Measurements from ENCODE around the gene LTBP1. TPM values are rescaled to one million over a fixed set of nuclear protein-coding genes. Genes with fewer than 3 reads are reported as not detected.
"Not testable (repeated sequence)": the region's sequence is repeated elsewhere in the genome, so short reads cannot be mapped to it uniquely, and the experiment has no call there.

The LTBP1 gene
- total RNA-seq, 2 experiments from 2014 or later = 0.37 to 0.50 TPM

- Mint-ChIP-seq H3K27ac (no peak overlapping the region), H3K27me3 (peaks cover 19% of the 10 kb centered on the region), H3K4me3 (no peak overlapping the region), H3K9me3 (ENCODE audit: low read depth) (no peaks in the 10 kb centered on the region), H3K4me1 (no peaks in the 10 kb centered on the region), H3K36me3 (no peaks in the 10 kb centered on the region)
- ATAC-seq = no peak
- CTCF ChIA-PET = interaction anchor here (1.5 kb wide), 1 partner anchor 269 kb away, joined by 3 read pairs; no protein-coding TSS in a partner anchor
- DNase-seq = no peak
These were observed 88.0 kb downstream of the LTBP1 start for GRCh38 chr2:33034784-33035183.

GRCh38 chr2:33038230-33038629 is 91.5 kb downstream of the LTBP1 start:
- DNase-seq = no peak
- ATAC-seq = no peak
- Mint-ChIP-seq H3K9me3 (ENCODE audit: low read depth) (no peaks in the 10 kb centered on the region), H3K27me3 (peaks cover 9% of the 10 kb centered on the region), H3K4me3 (no peak overlapping the region), H3K36me3 (no peaks in the 10 kb centered on the region), H3K4me1 (no peaks in the 10 kb centered on the region), H3K27ac (no peak overlapping the region)
- CTCF ChIA-PET = no interaction called here

DNA sequence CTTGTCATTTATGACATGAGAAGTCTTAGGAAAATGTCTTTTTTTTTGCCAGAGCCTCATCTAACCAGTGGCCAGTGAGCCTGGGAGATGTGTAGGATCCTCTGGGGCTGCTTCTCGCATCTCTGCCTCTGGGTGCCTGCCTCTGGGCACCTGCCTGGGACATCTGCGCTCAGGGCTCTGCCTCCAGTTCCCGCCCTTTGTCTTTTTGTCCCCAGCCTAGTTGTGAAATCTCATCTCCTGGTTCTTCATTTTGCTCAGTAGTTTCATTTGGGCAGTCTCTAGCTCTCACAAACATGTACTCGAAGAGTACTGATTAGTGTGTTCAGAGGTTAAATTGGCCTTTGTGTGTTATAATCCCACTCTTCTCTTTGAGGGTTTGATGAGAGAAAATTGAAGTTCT is 92.0 kb downstream of the LTBP1 start:
- Mint-ChIP-seq H3K9me3 (ENCODE audit: low read depth) (no peaks in the 10 kb centered on the region), H3K4me1 (no peaks in the 10 kb centered on the region), H3K27ac (no peak overlapping the region), H3K36me3 (no peaks in the 10 kb centered on the region), H3K4me3 (no peak overlapping the region), H3K27me3 (peaks cover 9% of the 10 kb centered on the region)
- ATAC-seq (no peak), DNase-seq (no peak)
- CTCF ChIA-PET = no interaction called here

GRCh38 chr2:33040541-33040940 is 93.8 kb downstream of the LTBP1 start:
- peaks cover 9% of the 10 kb centered on the region for H3K27me3 Mint-ChIP-seq
- H3K36me3 Mint-ChIP-seq = no peaks in the 10 kb centered on the region
- CTCF ChIA-PET = no interaction called here
- H3K4me1 Mint-ChIP-seq = no peaks in the 10 kb centered on the region
- H3K9me3 Mint-ChIP-seq (ENCODE audit: low read depth) = no peaks in the 10 kb centered on the region
- ATAC-seq = no peak
- H3K4me3 Mint-ChIP-seq = no peak overlapping the region
- no peak for DNase-seq
- no peak overlapping the region for H3K27ac Mint-ChIP-seq

DNA sequence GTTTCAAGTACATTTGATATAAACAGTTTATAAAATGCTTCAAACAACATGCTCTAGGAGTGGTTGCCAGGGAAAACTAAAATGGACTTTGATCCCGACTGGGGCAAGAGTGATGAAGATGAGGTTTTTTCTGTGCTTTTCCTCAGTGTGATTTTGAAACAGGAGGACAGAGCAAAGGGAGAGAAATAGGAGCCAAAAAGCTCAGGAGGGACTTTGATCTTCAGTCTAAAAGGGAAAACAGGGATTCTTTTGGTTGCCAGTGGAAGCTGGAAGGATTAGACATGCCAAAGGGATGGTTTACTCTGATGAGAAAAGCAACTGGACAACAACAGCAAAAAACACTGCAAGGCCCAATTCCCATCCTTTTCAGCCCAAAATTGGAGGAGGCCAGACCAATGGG is 95.5 kb downstream of the LTBP1 start:
- H3K27ac Mint-ChIP-seq = no peak overlapping the region
- DNase-seq = no peak

DNA sequence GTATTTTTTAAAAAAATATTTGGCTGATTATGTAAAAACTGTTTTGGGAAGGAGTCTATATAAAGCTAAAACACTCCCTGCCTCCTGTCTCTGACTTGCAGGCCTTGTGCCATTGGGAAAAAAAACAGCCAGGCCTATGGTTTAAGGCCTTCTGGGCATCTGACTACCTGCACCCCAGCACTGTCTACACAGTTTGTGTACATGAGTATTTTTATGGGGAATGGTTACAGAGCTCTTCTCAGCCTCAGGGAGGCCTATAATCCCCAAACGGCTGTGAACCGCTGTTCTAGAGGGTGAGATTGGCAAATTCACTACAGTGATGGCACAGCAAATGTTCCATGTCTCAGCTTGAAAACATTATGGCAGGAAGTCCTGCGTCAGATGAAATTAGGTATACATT is 96.1 kb downstream of the LTBP1 start:
- Mint-ChIP-seq H3K4me3 (no peak overlapping the region), H3K27me3 (peaks cover 15% of the 10 kb centered on the region), H3K36me3 (no peaks in the 10 kb centered on the region), H3K27ac (no peak overlapping the region), H3K9me3 (ENCODE audit: low read depth) (no peaks in the 10 kb centered on the region), H3K4me1 (no peaks in the 10 kb centered on the region)
- CTCF ChIA-PET = no interaction called here
- DNase-seq (no peak), ATAC-seq (no peak)

More for the DNA sequence above, 95.5 kb downstream of the LTBP1 start:
- CTCF ChIA-PET = no interaction called here
- Mint-ChIP-seq H3K27me3 (peaks cover 12% of the 10 kb centered on the region), H3K4me1 (no peaks in the 10 kb centered on the region), H3K36me3 (no peaks in the 10 kb centered on the region), H3K4me3 (no peak overlapping the region), H3K9me3 (ENCODE audit: low read depth) (no peaks in the 10 kb centered on the region)
- ATAC-seq = no peak

GRCh38 chr2:33047939-33048338 is 101.2 kb downstream of the LTBP1 start:
- Mint-ChIP-seq H3K4me1 (no peaks in the 10 kb centered on the region), H3K27me3 (peaks cover 20% of the 10 kb centered on the region), H3K27ac (no peak overlapping the region), H3K4me3 (no peak overlapping the region), H3K36me3 (no peaks in the 10 kb centered on the region), H3K9me3 (ENCODE audit: low read depth) (no peaks in the 10 kb centered on the region)
- ATAC-seq (no peak), DNase-seq (no peak)
- CTCF ChIA-PET = no interaction called here

DNA sequence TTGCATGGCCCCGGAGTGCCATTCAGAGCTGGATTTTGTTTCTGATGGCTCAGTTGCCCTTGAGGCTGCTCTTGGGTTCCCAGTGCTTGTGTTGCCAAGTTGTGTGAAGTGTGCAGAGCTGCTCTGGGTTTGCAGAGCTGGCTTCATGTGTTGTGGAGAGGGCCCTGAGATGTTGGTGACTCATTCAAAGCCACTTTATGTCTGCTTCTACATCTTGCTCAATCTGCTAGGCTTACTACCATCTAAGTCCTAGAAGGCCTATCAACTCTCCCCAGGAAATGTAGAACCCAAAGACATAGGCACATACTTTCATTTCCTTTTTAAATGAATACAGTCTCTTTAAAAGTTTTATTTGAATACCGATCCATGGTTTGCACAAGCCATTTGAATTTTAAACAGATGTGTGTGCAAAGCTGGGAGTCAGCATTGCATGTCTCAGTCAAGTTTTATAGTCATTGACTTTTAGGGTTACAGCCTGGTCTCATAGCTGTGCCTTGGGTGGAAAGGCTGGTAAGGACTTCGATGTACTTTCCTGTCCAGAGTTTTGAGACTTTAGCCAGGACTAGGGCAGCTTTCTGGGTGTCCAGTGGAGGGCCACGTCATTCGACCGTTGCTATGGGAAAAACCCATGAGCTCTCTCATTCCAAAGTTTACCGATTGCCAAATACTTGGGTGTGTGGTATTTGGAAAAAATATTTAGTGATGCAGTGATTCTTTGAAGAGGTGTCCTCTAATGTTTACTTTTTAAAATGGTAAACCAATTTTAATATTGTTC is 105.0 kb downstream of the LTBP1 start:
- no peaks in the 10 kb centered on the region for H3K4me1 Mint-ChIP-seq
- peaks cover 15% of the 10 kb centered on the region for H3K27me3 Mint-ChIP-seq
- H3K36me3 Mint-ChIP-seq = no peaks in the 10 kb centered on the region
- no peak for ATAC-seq
- no peak for DNase-seq
- CTCF ChIA-PET = no interaction called here
- H3K9me3 Mint-ChIP-seq (ENCODE audit: low read depth) = no peaks in the 10 kb centered on the region
- no peak overlapping the region for H3K4me3 Mint-ChIP-seq
- no peak overlapping the region for H3K27ac Mint-ChIP-seq

GRCh38 chr2:33052361-33052735 is 105.6 kb downstream of the LTBP1 start:
- no peak for DNase-seq
- peaks cover 2% of the 10 kb centered on the region for H3K9me3 Mint-ChIP-seq (ENCODE audit: low read depth)
- peaks cover 11% of the 10 kb centered on the region for H3K27me3 Mint-ChIP-seq
- H3K4me3 Mint-ChIP-seq = no peak overlapping the region
- no peaks in the 10 kb centered on the region for H3K4me1 Mint-ChIP-seq
- CTCF ChIA-PET = no interaction called here
- ATAC-seq = no peak
- no peak overlapping the region for H3K27ac Mint-ChIP-seq
- no peaks in the 10 kb centered on the region for H3K36me3 Mint-ChIP-seq

DNA sequence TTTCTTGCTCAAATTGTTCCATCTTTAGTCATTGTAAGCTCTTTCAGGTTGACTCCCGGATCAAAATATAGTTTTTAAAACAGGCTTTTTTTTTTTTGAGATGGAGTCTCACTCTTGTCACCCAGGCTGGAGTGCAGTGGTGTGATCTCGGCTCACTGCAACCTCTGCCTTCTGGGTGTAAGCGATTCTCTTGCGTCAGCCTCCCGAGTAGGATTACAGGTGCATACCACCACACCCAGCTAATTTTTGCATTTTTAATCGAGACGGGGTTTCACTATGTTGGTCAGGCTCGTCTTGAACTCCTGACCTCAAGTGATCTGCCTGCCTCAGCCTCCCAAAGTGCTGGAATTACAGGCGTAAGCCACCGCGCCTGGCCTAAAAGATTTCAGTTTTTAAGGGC is 106.0 kb downstream of the LTBP1 start:
- H3K9me3 Mint-ChIP-seq (ENCODE audit: low read depth); H3K27me3 Mint-ChIP-seq; H3K4me1 Mint-ChIP-seq; DNase-seq; H3K36me3 Mint-ChIP-seq; H3K4me3 Mint-ChIP-seq; CTCF ChIA-PET; H3K27ac Mint-ChIP-seq; ATAC-seq: not testable (repeated sequence)

DNA sequence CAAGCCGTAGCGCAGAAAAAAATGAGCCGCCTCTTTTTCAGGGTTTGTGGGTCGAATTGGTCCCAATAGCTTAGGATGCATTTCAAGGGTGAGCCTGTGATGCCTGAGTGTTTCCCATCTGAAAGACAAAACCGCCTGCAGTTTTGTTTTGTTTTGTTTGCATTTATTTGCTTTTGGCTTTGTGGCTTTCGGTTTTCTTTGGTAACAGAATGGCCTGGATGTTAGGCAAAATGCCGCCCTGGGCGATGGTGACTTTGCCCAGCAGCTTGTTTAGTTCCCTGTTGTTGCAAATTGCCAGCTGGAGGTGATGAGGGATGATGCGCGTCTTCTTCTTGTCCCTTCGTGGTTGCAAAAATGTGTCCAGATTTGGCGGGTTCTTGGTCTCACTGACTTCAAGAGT is 109.4 kb downstream of the LTBP1 start:
- no peak overlapping the region for H3K27ac Mint-ChIP-seq
- H3K4me1 Mint-ChIP-seq = no peaks in the 10 kb centered on the region
- ATAC-seq (no peak), DNase-seq (no peak)
- peaks cover 19% of the 10 kb centered on the region for H3K27me3 Mint-ChIP-seq
- peaks cover 2% of the 10 kb centered on the region for H3K9me3 Mint-ChIP-seq (ENCODE audit: low read depth)
- no peak overlapping the region for H3K4me3 Mint-ChIP-seq
- H3K36me3 Mint-ChIP-seq = no peaks in the 10 kb centered on the region
- CTCF ChIA-PET = no interaction called here

DNA sequence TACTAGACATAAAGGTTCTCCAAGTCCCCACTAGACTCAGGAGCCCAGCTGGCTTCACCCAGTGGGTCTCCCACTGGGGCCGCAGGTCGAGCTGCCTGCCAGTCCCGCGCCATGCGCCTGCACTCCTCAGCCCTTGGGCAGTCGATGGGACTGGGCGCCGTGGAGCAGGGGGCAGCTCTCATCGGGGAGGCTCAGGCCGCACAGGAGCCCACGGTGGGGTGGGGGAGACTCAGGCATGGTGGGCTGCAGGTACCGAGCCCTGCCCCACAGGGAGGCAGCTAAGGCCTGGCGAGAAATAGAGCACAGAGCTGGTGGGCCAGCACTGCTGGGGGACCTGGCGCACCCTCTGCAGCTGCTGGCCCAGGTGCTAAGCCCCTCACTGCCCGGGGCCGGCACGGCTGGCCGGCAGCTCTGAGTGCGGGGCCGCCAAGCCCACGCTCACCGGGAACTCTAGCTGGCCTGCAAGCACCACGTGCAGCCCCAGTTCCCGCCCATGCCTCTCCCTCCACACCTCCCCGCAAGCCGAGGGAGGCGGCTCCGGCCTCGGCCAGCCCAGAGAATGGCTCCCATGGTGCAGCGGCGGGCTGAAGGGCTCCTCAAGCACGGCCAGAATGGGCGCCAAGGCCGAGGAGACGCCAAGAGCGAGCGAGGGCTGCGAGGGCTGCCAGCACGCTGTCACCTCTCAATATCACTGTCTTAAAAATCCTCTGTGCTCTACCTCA is 110.7 kb downstream of the LTBP1 start:
- CTCF ChIA-PET; H3K4me3 Mint-ChIP-seq; H3K36me3 Mint-ChIP-seq; H3K4me1 Mint-ChIP-seq; ATAC-seq; H3K27ac Mint-ChIP-seq; DNase-seq; H3K9me3 Mint-ChIP-seq (ENCODE audit: low read depth): not testable (repeated sequence)
- H3K27me3 Mint-ChIP-seq = peaks cover 26% of the 10 kb centered on the region

DNA sequence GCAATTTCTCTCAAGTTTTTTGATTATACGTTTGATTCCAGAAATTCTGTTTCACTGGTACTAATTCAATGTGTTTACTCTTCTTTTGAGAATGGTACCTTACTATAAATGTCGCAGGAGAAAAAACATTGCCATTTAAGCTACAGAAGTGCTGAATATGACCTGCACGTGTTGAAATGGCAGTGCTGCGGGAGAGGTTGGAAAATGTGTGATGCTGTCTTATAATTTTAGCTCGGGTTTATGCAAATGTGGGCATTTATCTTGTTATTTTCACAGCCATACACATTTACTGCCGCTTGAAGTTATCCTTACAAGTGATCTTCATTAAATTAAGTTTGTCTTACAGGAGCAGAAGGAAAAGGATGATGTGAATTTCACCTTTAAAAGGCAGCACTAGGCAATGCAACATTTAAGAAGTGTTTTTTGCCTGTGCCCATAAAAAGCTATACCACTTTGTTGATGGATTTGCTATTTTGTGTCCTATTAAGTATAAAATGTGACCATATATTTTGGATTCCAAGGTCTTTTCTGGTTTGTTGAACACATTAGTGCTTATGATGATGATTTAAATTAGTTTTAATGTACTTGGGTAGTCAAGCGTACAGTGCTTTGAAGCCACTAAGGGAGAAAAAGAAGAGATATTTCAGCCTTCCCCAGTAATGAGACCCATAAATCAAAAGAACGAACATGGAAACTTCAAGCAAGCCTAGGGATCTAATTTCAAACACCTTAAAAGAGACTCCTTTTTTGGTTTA is 112.1 kb downstream of the LTBP1 start:
- Mint-ChIP-seq H3K27ac (no peak overlapping the region), H3K9me3 (ENCODE audit: low read depth) (peaks cover 2% of the 10 kb centered on the region), H3K4me1 (no peaks in the 10 kb centered on the region), H3K27me3 (peaks cover 29% of the 10 kb centered on the region), H3K36me3 (no peaks in the 10 kb centered on the region), H3K4me3 (no peak overlapping the region)
- DNase-seq (no peak), ATAC-seq (no peak)
- CTCF ChIA-PET = no interaction called here
